Tibial nerve (tissue), 3 donors: Measurements from ENCODE around the gene TTC23.

ENCODE experiments used
- CTCF ChIP-seq, 5 experiments: fragments of 200-600 bp in 3 of 5; fragments of 450-650 bp in 2 of 5; sonication (generic) in 3 of 5; IDR thresholded peaks; one replicate each; pipeline ENCODE4 v1.5.1; 2016 to 2019; ENCODE audit warnings: antibody characterized with exemption in 5 of 5, mild to moderate bottlenecking in 3 of 5, moderate library complexity in 2 of 5
- POLR2A ChIP-seq, 2 donors: fragments of 450-650 bp; IDR thresholded peaks; one replicate each; pipeline ENCODE4 v1.6.1; 2017; ENCODE audit warnings: antibody characterized with exemption in 2 of 2, mild to moderate bottlenecking in 2 of 2, moderate library complexity in 2 of 2

GRCh38 chr15:99167640-99168039, 81.7 kb downstream of the TTC23 start:
- no peak for TF ChIP-seq CTCF (IDR thresholded peaks at IDR 0.05)
- no peak for TF ChIP-seq POLR2A (IDR thresholded peaks at IDR 0.05)
